Measurements from ENCODE around the gene CNP.

- TF ChIP-seq, protein P1, sequence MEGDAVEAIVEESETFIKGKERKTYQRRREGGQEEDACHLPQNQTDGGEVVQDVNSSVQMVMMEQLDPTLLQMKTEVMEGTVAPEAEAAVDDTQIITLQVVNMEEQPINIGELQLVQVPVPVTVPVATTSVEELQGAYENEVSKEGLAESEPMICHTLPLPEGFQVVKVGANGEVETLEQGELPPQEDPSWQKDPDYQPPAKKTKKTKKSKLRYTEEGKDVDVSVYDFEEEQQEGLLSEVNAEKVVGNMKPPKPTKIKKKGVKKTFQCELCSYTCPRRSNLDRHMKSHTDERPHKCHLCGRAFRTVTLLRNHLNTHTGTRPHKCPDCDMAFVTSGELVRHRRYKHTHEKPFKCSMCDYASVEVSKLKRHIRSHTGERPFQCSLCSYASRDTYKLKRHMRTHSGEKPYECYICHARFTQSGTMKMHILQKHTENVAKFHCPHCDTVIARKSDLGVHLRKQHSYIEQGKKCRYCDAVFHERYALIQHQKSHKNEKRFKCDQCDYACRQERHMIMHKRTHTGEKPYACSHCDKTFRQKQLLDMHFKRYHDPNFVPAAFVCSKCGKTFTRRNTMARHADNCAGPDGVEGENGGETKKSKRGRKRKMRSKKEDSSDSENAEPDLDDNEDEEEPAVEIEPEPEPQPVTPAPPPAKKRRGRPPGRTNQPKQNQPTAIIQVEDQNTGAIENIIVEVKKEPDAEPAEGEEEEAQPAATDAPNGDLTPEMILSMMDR (IDR thresholded peaks at IDR 0.05; ENCODE audit: control extremely low read depth in 1 of 3, insufficient read depth in 1 of 3, low read depth in 1 of 3, low read length in 3 of 3), result no peak
- TF ChIP-seq JUND (IDR thresholded peaks at IDR 0.05; ENCODE audit: low read length), result no peak
- no peak for TF ChIP-seq SP1 (IDR thresholded peaks at IDR 0.05; ENCODE audit: low read depth, low read length)
- no peak for TF ChIP-seq FOSL1 (IDR thresholded peaks at IDR 0.05; ENCODE audit: insufficient read depth, low read depth, low read length)
- TF ChIP-seq BACH1 (IDR thresholded peaks at IDR 0.05; ENCODE audit: low read length), result no peak
- TF ChIP-seq MAFK (IDR thresholded peaks at IDR 0.05; ENCODE audit: low read depth, low read length), result no peak
These were observed 48.8 kb upstream of the CNP start for GRCh38 chr17:41917679-41918313.

All from H1 (cell line).